Astrocyte (in vitro differentiated cells and primary cell): Measurements from ENCODE around the gene ISOC1. TPM values are rescaled to one million over a fixed set of nuclear protein-coding genes. Genes with fewer than 3 reads are reported as not detected.
A peak's percentile ranks its signal among the peaks of the same experiment; 100 is the strongest.

Experiments
- DNase-seq: peaks from one replicate; pipeline ENCODE4 v3.0.0-alpha.2; 2010; ENCODE audit warnings: low read depth
- FAIRE-seq: peaks from 2 replicates; lab custom pipeline; 2011; peaks lifted over from hg19 to GRCh38; lab: Jason Lieb, UNC
- H2AFZ ChIP-seq: 2 replicates; pipeline ENCODE4 v1.6.0; 2012; ENCODE audit warnings: low read depth, low read length, inconsistent platforms
- H3K27ac ChIP-seq: 2 replicates; pipeline ENCODE4 v1.5.1; 2011; ENCODE audit warnings: low read depth, low read length, inconsistent platforms
- H3K27me3 ChIP-seq: 2 replicates; pipeline ENCODE4 v1.6.0; 2011; ENCODE audit warnings: low read length, inconsistent platforms; ENCODE audit not compliant: insufficient read depth
- H3K36me3 ChIP-seq: 2 replicates; pipeline ENCODE4 v1.5.1; 2011; ENCODE audit warnings: low read length, inconsistent platforms; ENCODE audit not compliant: insufficient read depth
- H3K4me1 ChIP-seq: 2 replicates; pipeline ENCODE4 v1.5.1; 2011; ENCODE audit warnings: low read length, inconsistent platforms; ENCODE audit not compliant: insufficient read depth
- H3K4me2 ChIP-seq: 2 replicates; pipeline ENCODE4 v1.6.0; 2012; ENCODE audit warnings: low read length, inconsistent platforms
- H3K4me3 ChIP-seq: 2 replicates; pipeline ENCODE4 v1.5.1; 2011; ENCODE audit warnings: low read depth, mild to moderate bottlenecking, low read length, inconsistent platforms; ENCODE audit not compliant: insufficient read depth
- H3K79me2 ChIP-seq: 2 replicates; pipeline ENCODE4 v1.6.0; 2012; ENCODE audit warnings: mild to moderate bottlenecking, low read length, inconsistent platforms; ENCODE audit not compliant: insufficient read depth
- H3K9ac ChIP-seq: 2 replicates; pipeline ENCODE4 v1.6.0; 2012; ENCODE audit warnings: mild to moderate bottlenecking, low read length, inconsistent platforms
- H3K9me3 ChIP-seq: 2 replicates; pipeline ENCODE4 v1.5.1; 2012; ENCODE audit warnings: low read depth, mild to moderate bottlenecking, low read length, inconsistent platforms; ENCODE audit not compliant: insufficient read depth
- H4K20me1 ChIP-seq: 2 replicates; pipeline ENCODE4 v1.6.0; 2012; ENCODE audit warnings: low read length, inconsistent platforms; ENCODE audit not compliant: insufficient read depth
- H3K27ac Mint-ChIP-seq: one replicate; pipeline ENCODE4 v1.8.0; 2021; ENCODE audit warnings: mild to moderate bottlenecking, mixed read lengths; ENCODE audit not compliant: unreplicated experiment
- H3K27me3 Mint-ChIP-seq: one replicate; pipeline ENCODE4 v1.8.0; 2021; ENCODE audit warnings: low read depth, mixed read lengths; ENCODE audit not compliant: unreplicated experiment
- H3K36me3 Mint-ChIP-seq: one replicate; pipeline ENCODE4 v1.8.0; 2021; ENCODE audit warnings: low read depth, mixed read lengths; ENCODE audit not compliant: unreplicated experiment
- H3K4me1 Mint-ChIP-seq: one replicate; pipeline ENCODE4 v1.8.0; 2021; ENCODE audit warnings: low read depth, mixed read lengths; ENCODE audit not compliant: unreplicated experiment
- H3K4me3 Mint-ChIP-seq: one replicate; pipeline ENCODE4 v1.8.0; 2021; ENCODE audit warnings: mild to moderate bottlenecking, moderate library complexity, mixed read lengths; ENCODE audit not compliant: unreplicated experiment
- H3K9me3 Mint-ChIP-seq: one replicate; pipeline ENCODE4 v1.8.0; 2021; ENCODE audit warnings: mild to moderate bottlenecking, mixed read lengths; ENCODE audit not compliant: unreplicated experiment
- CTCF ChIP-seq: IDR thresholded peaks from 2 replicates; pipeline ENCODE4 v1.5.1; 2011; ENCODE audit warnings: low read depth, mild to moderate bottlenecking, inconsistent platforms, low read length, moderate library complexity; ENCODE audit not compliant: insufficient read depth
- EZH2 ChIP-seq: IDR thresholded peaks from 2 replicates; pipeline ENCODE4 v1.6.1; 2012; ENCODE audit warnings: mild to moderate bottlenecking, low read length, inconsistent platforms; ENCODE audit not compliant: insufficient read depth
- total RNA-seq: library from RNA; stranded (reverse); gene quantifications from 2 replicates; pipeline ENCODE4 v1.2.1, GENCODE V29; 2021

ISOC1 gene
- total RNA-seq, 1 donor from 2014 or later = 8.4 TPM

- no peak for TF ChIP-seq EZH2
- no peak for TF ChIP-seq CTCF
- no peak overlapping the region for H2AFZ ChIP-seq
- H3K36me3 ChIP-seq = no peaks in the 10 kb centered on the region
- no peaks in the 10 kb centered on the region for H3K9me3 ChIP-seq
- no peaks in the 10 kb centered on the region for H3K9me3 Mint-ChIP-seq
- no peaks in the 10 kb centered on the region for H3K79me2 ChIP-seq
- H3K4me2 ChIP-seq = no peak overlapping the region
- H3K27ac ChIP-seq = no peak overlapping the region
- FAIRE-seq (no peak), DNase-seq (peak; percentile 4)
- no peaks in the 10 kb centered on the region for H3K27me3 Mint-ChIP-seq
- H3K4me3 ChIP-seq = no peak overlapping the region
- no peak overlapping the region for H3K27ac Mint-ChIP-seq
- H3K9ac ChIP-seq = no peak overlapping the region
- peaks cover 7% of the 10 kb centered on the region for H3K4me1 Mint-ChIP-seq
- no peaks in the 10 kb centered on the region for H4K20me1 ChIP-seq
- H3K4me3 Mint-ChIP-seq = no peak overlapping the region
- H3K36me3 Mint-ChIP-seq = no peaks in the 10 kb centered on the region
- no peaks in the 10 kb centered on the region for H3K4me1 ChIP-seq
- H3K27me3 ChIP-seq = no peaks in the 10 kb centered on the region
Measured at GRCh38 chr5:129118405-129118804, 23.9 kb downstream of the ISOC1 start.

- Mint-ChIP-seq H3K27ac (no peak overlapping the region), H3K27me3 (no peaks in the 10 kb centered on the region), H3K4me3 (no peak overlapping the region), H3K36me3 (no peaks in the 10 kb centered on the region), H3K4me1 (peaks cover 7% of the 10 kb centered on the region), H3K9me3 (no peaks in the 10 kb centered on the region)
- Histone ChIP-seq H3K9ac (no peak overlapping the region), H3K36me3 (no peaks in the 10 kb centered on the region), H4K20me1 (no peaks in the 10 kb centered on the region), H3K79me2 (no peaks in the 10 kb centered on the region), H3K27ac (no peak overlapping the region), H3K27me3 (no peaks in the 10 kb centered on the region), H3K4me3 (no peak overlapping the region), H3K4me1 (no peaks in the 10 kb centered on the region), H3K9me3 (no peaks in the 10 kb centered on the region), H2AFZ (no peak overlapping the region), H3K4me2 (no peak overlapping the region)
- FAIRE-seq (no peak), DNase-seq (no peak)
- no peak for TF ChIP-seq EZH2
- no peak for TF ChIP-seq CTCF
Measured at GRCh38 chr5:129118826-129119225, 24.3 kb downstream of the ISOC1 start.

GRCh38 chr5:129120158-129120581 lies 25.6 kb downstream of the ISOC1 start:
- DNase-seq (no peak), FAIRE-seq (no peak)
- no peak overlapping the region for H3K4me2 ChIP-seq
- Mint-ChIP-seq H3K9me3 (no peaks in the 10 kb centered on the region), H3K4me3 (no peak overlapping the region), H3K4me1 (peaks cover 7% of the 10 kb centered on the region), H3K27me3 (no peaks in the 10 kb centered on the region), H3K27ac (no peak overlapping the region), H3K36me3 (no peaks in the 10 kb centered on the region)
- H3K9me3 ChIP-seq = no peaks in the 10 kb centered on the region
- TF ChIP-seq EZH2 = no peak
- TF ChIP-seq CTCF = no peak
- H3K36me3 ChIP-seq = no peaks in the 10 kb centered on the region
- H3K27ac ChIP-seq = no peak overlapping the region
- H3K79me2 ChIP-seq = no peaks in the 10 kb centered on the region
- no peaks in the 10 kb centered on the region for H4K20me1 ChIP-seq
- no peaks in the 10 kb centered on the region for H3K27me3 ChIP-seq
- H3K4me3 ChIP-seq = no peak overlapping the region
- H2AFZ ChIP-seq = no peak overlapping the region
- no peaks in the 10 kb centered on the region for H3K4me1 ChIP-seq
- no peak overlapping the region for H3K9ac ChIP-seq
